Activated CD8-positive, alpha-beta memory T cell treated with anti-CD3 and anti-CD28 coated beads, Interleukin-2, amount 10 ng/mL, durations not matched to agents 7 days and 5 days (primary cell): Measurements from ENCODE around the gene RCOR2. TPM values are rescaled to one million over a fixed set of nuclear protein-coding genes. Genes with fewer than 3 reads are reported as not detected.

Experiments used
- ATAC-seq: fragments of 150-1000 bp; cut with Tn5 transposase; one replicate; pipeline ENCODE4 v1.10.0; 2021; ENCODE audit warnings: moderate library complexity
- CTCF ChIA-PET: fragments of 350-600 bp; sonication (Branson Sonifier 250); formaldehyde crosslinking; loops from one replicate; lab custom pipeline; 2021; ENCODE audit warnings: antibody characterized with exemption; lab: Charles Lee
- DNase-seq: peaks from one replicate; pipeline ENCODE4 v3.0.0-alpha.2; 2020
- H3K27ac Mint-ChIP-seq: one replicate; pipeline ENCODE4 v1.8.0; 2021; ENCODE audit warnings: mild to moderate bottlenecking, mixed read lengths
- H3K27me3 Mint-ChIP-seq: one replicate; pipeline ENCODE4 v1.8.0; 2021; ENCODE audit warnings: mixed read lengths
- H3K36me3 Mint-ChIP-seq: one replicate; pipeline ENCODE4 v1.8.0; 2021; ENCODE audit warnings: mild to moderate bottlenecking, mixed read lengths
- H3K4me1 Mint-ChIP-seq: one replicate; pipeline ENCODE4 v1.8.0; 2021; ENCODE audit warnings: mixed read lengths
- H3K4me3 Mint-ChIP-seq: one replicate; pipeline ENCODE4 v1.8.0; 2021; ENCODE audit warnings: mild to moderate bottlenecking, moderate library complexity, mixed read lengths
- H3K9me3 Mint-ChIP-seq: one replicate; pipeline ENCODE4 v1.8.0; 2022; ENCODE audit warnings: low read depth, mixed read lengths
- total RNA-seq, 2 experiments: library from RNA; stranded (reverse); gene quantifications; one replicate each; pipeline ENCODE4 v1.2.3, GENCODE V29; 2021

RCOR2 gene
- total RNA-seq, 2 experiments from 2014 or later = 0.16 to 0.47 TPM

- no peak for ATAC-seq
- Mint-ChIP-seq H3K4me1 (peaks cover 10% of the 10 kb centered on the region), H3K9me3 (no peaks in the 10 kb centered on the region), H3K4me3 (no peak overlapping the region), H3K27ac (no peak overlapping the region), H3K36me3 (no peaks in the 10 kb centered on the region), H3K27me3 (peaks cover 21% of the 10 kb centered on the region)
- CTCF ChIA-PET = interaction anchor here (0.8 to 3.6 kb wide), 3 partner anchors 15 to 82 kb away, joined by 5 to 19 read pairs (median 10); partner anchors contain the start of gene MARK2
- no peak for DNase-seq
Observed at GRCh38 chr11:63919267-63920125, 2.5 kb upstream of the RCOR2 start.

GRCh38 chr11:63918507-63919191 is 1.7 kb upstream of the RCOR2 start:
- no peaks in the 10 kb centered on the region for H3K9me3 Mint-ChIP-seq
- H3K27me3 Mint-ChIP-seq = peaks cover 19% of the 10 kb centered on the region
- no peak overlapping the region for H3K27ac Mint-ChIP-seq
- peaks cover 10% of the 10 kb centered on the region for H3K4me1 Mint-ChIP-seq
- CTCF ChIA-PET = interaction anchor here (1.3 to 2.8 kb wide), 4 partner anchors 12 to 82 kb away, joined by 4 to 10 read pairs (median 8); no protein-coding TSS in a partner anchor
- no peak for DNase-seq
- H3K36me3 Mint-ChIP-seq = no peaks in the 10 kb centered on the region
- no peak overlapping the region for H3K4me3 Mint-ChIP-seq
- no peak for ATAC-seq

- Mint-ChIP-seq H3K4me3 (peak overlapping the region; percentile 41), H3K27me3 (peaks cover 17% of the 10 kb centered on the region), H3K36me3 (no peaks in the 10 kb centered on the region), H3K4me1 (peaks cover 10% of the 10 kb centered on the region), H3K9me3 (no peaks in the 10 kb centered on the region), H3K27ac (no peak overlapping the region)
- ATAC-seq (no peak), DNase-seq (no peak)
- CTCF ChIA-PET = interaction anchor here (1.0 to 2.1 kb wide), 5 partner anchors 11 to 81 kb away, joined by 4 to 10 read pairs (median 4); no protein-coding TSS in a partner anchor
Observed at GRCh38 chr11:63917692-63918506, 935 bp upstream of the RCOR2 start.

- DNase-seq = peak; percentile 55
- Mint-ChIP-seq H3K4me1 (peaks cover 10% of the 10 kb centered on the region), H3K27ac (no peak overlapping the region), H3K27me3 (peaks cover 7% of the 10 kb centered on the region), H3K4me3 (peak overlapping the region; percentile 56), H3K36me3 (no peaks in the 10 kb centered on the region), H3K9me3 (no peaks in the 10 kb centered on the region)
- ATAC-seq = peak; percentile 16
- CTCF ChIA-PET = interaction anchor here (0.9 to 2.5 kb wide), 7 partner anchors 9 to 79 kb away, joined by 3 to 9 read pairs (median 4); no protein-coding TSS in a partner anchor
Observed at GRCh38 chr11:63915961-63916836, 765 bp downstream of the RCOR2 start.

GRCh38 chr11:63914896-63915691 is 1.9 kb downstream of the RCOR2 start:
- CTCF ChIA-PET = interaction anchor here (0.9 to 2.5 kb wide), 7 partner anchors 8 to 78 kb away, joined by 3 to 9 read pairs (median 3); no protein-coding TSS in a partner anchor
- H3K4me3 Mint-ChIP-seq = no peak overlapping the region
- peaks cover 10% of the 10 kb centered on the region for H3K4me1 Mint-ChIP-seq
- H3K27me3 Mint-ChIP-seq = peaks cover 7% of the 10 kb centered on the region
- H3K36me3 Mint-ChIP-seq = peaks cover under 1% of the 10 kb centered on the region
- no peak overlapping the region for H3K27ac Mint-ChIP-seq
- no peak for ATAC-seq
- no peak for DNase-seq
- no peaks in the 10 kb centered on the region for H3K9me3 Mint-ChIP-seq

GRCh38 chr11:63913866-63914830 is 2.8 kb downstream of the RCOR2 start:
- DNase-seq (no peak), ATAC-seq (no peak)
- Mint-ChIP-seq H3K4me3 (no peak overlapping the region), H3K27ac (no peak overlapping the region), H3K4me1 (peaks cover 10% of the 10 kb centered on the region), H3K27me3 (peaks cover 7% of the 10 kb centered on the region), H3K36me3 (peaks cover 1% of the 10 kb centered on the region), H3K9me3 (no peaks in the 10 kb centered on the region)
- CTCF ChIA-PET = interaction anchor here (0.6 to 2.5 kb wide), 6 partner anchors 26 to 77 kb away, joined by 3 to 9 read pairs (median 4); no protein-coding TSS in a partner anchor

- no peak overlapping the region for H3K27ac Mint-ChIP-seq
- DNase-seq = no peak
- no peaks in the 10 kb centered on the region for H3K9me3 Mint-ChIP-seq
- CTCF ChIA-PET = interaction anchor here (0.6 to 1.7 kb wide), 2 partner anchors 33 to 35 kb away, joined by 3 to 4 read pairs; no protein-coding TSS in a partner anchor
- H3K4me1 Mint-ChIP-seq = peaks cover 6% of the 10 kb centered on the region
- no peak for ATAC-seq
- H3K27me3 Mint-ChIP-seq = peaks cover 3% of the 10 kb centered on the region
- H3K4me3 Mint-ChIP-seq = no peak overlapping the region
- peaks cover 4% of the 10 kb centered on the region for H3K36me3 Mint-ChIP-seq
Observed at GRCh38 chr11:63912678-63913077, 4.3 kb downstream of the RCOR2 start.

GRCh38 chr11:63911876-63912275 is 5.1 kb downstream of the RCOR2 start:
- DNase-seq = no peak
- CTCF ChIA-PET = no interaction called here
- peaks cover 4% of the 10 kb centered on the region for H3K4me1 Mint-ChIP-seq
- ATAC-seq = no peak
- H3K36me3 Mint-ChIP-seq = peaks cover 4% of the 10 kb centered on the region
- H3K4me3 Mint-ChIP-seq = no peak overlapping the region
- H3K27me3 Mint-ChIP-seq = peaks cover 3% of the 10 kb centered on the region
- H3K9me3 Mint-ChIP-seq = no peaks in the 10 kb centered on the region
- H3K27ac Mint-ChIP-seq = no peak overlapping the region

GRCh38 chr11:63911440-63911839 is 5.5 kb downstream of the RCOR2 start:
- Mint-ChIP-seq H3K27ac (no peak overlapping the region), H3K4me3 (no peak overlapping the region), H3K36me3 (peaks cover 4% of the 10 kb centered on the region), H3K9me3 (no peaks in the 10 kb centered on the region), H3K27me3 (peaks cover 3% of the 10 kb centered on the region), H3K4me1 (peaks cover 3% of the 10 kb centered on the region)
- DNase-seq (no peak), ATAC-seq (no peak)
- CTCF ChIA-PET = no interaction called here

- H3K9me3 Mint-ChIP-seq = no peaks in the 10 kb centered on the region
- no peaks in the 10 kb centered on the region for H3K4me1 Mint-ChIP-seq
- ATAC-seq = no peak
- peaks cover 3% of the 10 kb centered on the region for H3K27me3 Mint-ChIP-seq
- CTCF ChIA-PET = no interaction called here
- H3K4me3 Mint-ChIP-seq = no peak overlapping the region
- H3K27ac Mint-ChIP-seq = no peak overlapping the region
- H3K36me3 Mint-ChIP-seq = peaks cover 4% of the 10 kb centered on the region
- DNase-seq = no peak
Observed at GRCh38 chr11:63910675-63911074, 6.3 kb downstream of the RCOR2 start.
